Endodermal cell (in vitro differentiated cells): ENCODE results near the gene REN. TPM values are rescaled to one million over a fixed set of nuclear protein-coding genes. Genes with fewer than 3 reads are reported as not detected.

Experiments used
- DNase-seq: peaks from one replicate; pipeline ENCODE4 v3.0.0-alpha.2; 2017
- H3K27ac ChIP-seq: 2 replicates; pipeline ENCODE4 v1.5.1; 2013; ENCODE audit warnings: mild to moderate bottlenecking, low read depth, low read length, moderate library complexity
- H3K27me3 ChIP-seq: 2 replicates; pipeline ENCODE4 v1.6.1; 2013; ENCODE audit warnings: mild to moderate bottlenecking, low read length, moderate library complexity; ENCODE audit not compliant: insufficient read depth, control insufficient read depth, poor library complexity, severe bottlenecking
- H3K36me3 ChIP-seq: 2 replicates; pipeline ENCODE4 v1.7.0; 2013; ENCODE audit warnings: mild to moderate bottlenecking, low read length, moderate library complexity; ENCODE audit not compliant: control insufficient read depth, insufficient read depth
- H3K4me1 ChIP-seq: one replicate; pipeline ENCODE4 v1.7.0; 2013; ENCODE audit warnings: low read length; ENCODE audit not compliant: control insufficient read depth, insufficient read depth
- H3K4me3 ChIP-seq: 2 replicates; pipeline ENCODE4 v1.5.1; 2013; ENCODE audit warnings: mild to moderate bottlenecking, low read length, moderate library complexity
- H3K9ac ChIP-seq: 2 replicates; pipeline ENCODE4 v1.6.1; 2013; ENCODE audit warnings: mild to moderate bottlenecking, low read length, moderate library complexity; ENCODE audit not compliant: poor library complexity, severe bottlenecking; ENCODE audit errors: extremely low read depth
- H3K9me3 ChIP-seq: 2 replicates; pipeline ENCODE4 v1.6.1; 2013; ENCODE audit warnings: mild to moderate bottlenecking, low read length, moderate library complexity; ENCODE audit not compliant: control insufficient read depth
- H3K27ac Mint-ChIP-seq: 2 replicates; pipeline ENCODE4 v1.8.0; 2020; ENCODE audit warnings: mixed read lengths
- H3K27me3 Mint-ChIP-seq: 2 replicates; pipeline ENCODE4 v1.8.0; 2021; ENCODE audit warnings: mild to moderate bottlenecking, mixed read lengths; ENCODE audit not compliant: insufficient read depth
- H3K36me3 Mint-ChIP-seq: 2 replicates; pipeline ENCODE4 v1.8.0; 2020; ENCODE audit warnings: low read depth, mixed read lengths
- H3K4me1 Mint-ChIP-seq: 2 replicates; pipeline ENCODE4 v1.8.0; 2020; ENCODE audit warnings: mixed read lengths
- H3K4me3 Mint-ChIP-seq: 2 replicates; pipeline ENCODE4 v1.8.0; 2020; ENCODE audit warnings: mild to moderate bottlenecking, moderate library complexity, mixed read lengths
- H3K9me3 Mint-ChIP-seq: 2 replicates; pipeline ENCODE4 v1.8.0; 2020; ENCODE audit warnings: mild to moderate bottlenecking, mixed read lengths
- CTCF ChIP-seq: fragments of 200-600 bp; sonication (generic); conservative IDR thresholded peaks from 2 replicates; pipeline ENCODE4 v1.5.0; 2021; ENCODE audit warnings: antibody characterized with exemption, mild to moderate bottlenecking
- WGBS, 2 experiments: methylation state at CpG; one replicate each; pipeline versions ENCODE4 v1.1.5 to v1.1.7; 2013; ENCODE audit warnings: missing lambda C conversion rate in 2 of 2, mixed read lengths in 1 of 2; ENCODE audit not compliant: insufficient coverage in 1 of 2, insufficient read length in 1 of 2; 5-methylcytosine and 5-hydroxymethylcytosine counted together
- total RNA-seq, 2 donors: library from RNA; stranded (reverse); fragmentation: NEBNext Ultra II Directional in 1 of 2; extraction: Animal tissue kit (Norgen Biotek cat#: 25700) in 1 of 2; gene quantifications; 2 replicates in 1 of 2; 3 replicates in 1 of 2; pipeline ENCODE4 v1.2.1, GENCODE V29; 2021

Gene REN
- total RNA-seq, 2 donors from 2014 or later: not detected

- no peak overlapping the region for H3K27ac ChIP-seq
- Mint-ChIP-seq H3K4me1 (peaks cover 8% of the 10 kb centered on the region), H3K27ac (no peak overlapping the region), H3K27me3 (peaks cover 11% of the 10 kb centered on the region), H3K36me3 (no peaks in the 10 kb centered on the region), H3K4me3 (no peak overlapping the region), H3K9me3 (no peaks in the 10 kb centered on the region)
- WGBS, 2 experiments: 93% methylated on average over 4 of the region's 4 CpGs
- no peak for TF ChIP-seq CTCF
- no peaks in the 10 kb centered on the region for H3K4me1 ChIP-seq
- DNase-seq: no peak
- no peaks in the 10 kb centered on the region for H3K36me3 ChIP-seq
- H3K9me3 ChIP-seq: no peaks in the 10 kb centered on the region
- H3K27me3 ChIP-seq: peaks cover 16% of the 10 kb centered on the region
- H3K4me3 ChIP-seq: no peak overlapping the region
- no peak overlapping the region for H3K9ac ChIP-seq
Measured at GRCh38 chr1:204202481-204202880, 36.3 kb upstream of the REN start.

GRCh38 chr1:204201348-204202040 lies 35.4 kb upstream of the REN start:
- H3K9me3 ChIP-seq: no peaks in the 10 kb centered on the region
- Mint-ChIP-seq H3K4me1 (peaks cover 10% of the 10 kb centered on the region), H3K4me3 (no peak overlapping the region), H3K27ac (no peak overlapping the region), H3K9me3 (no peaks in the 10 kb centered on the region), H3K27me3 (peaks cover 13% of the 10 kb centered on the region), H3K36me3 (no peaks in the 10 kb centered on the region)
- H3K36me3 ChIP-seq: no peaks in the 10 kb centered on the region
- 92 to 98% methylated on average over 8 to 12 of the region's 12 CpGs for WGBS, 2 experiments
- H3K27me3 ChIP-seq: peaks cover 16% of the 10 kb centered on the region
- no peak overlapping the region for H3K4me3 ChIP-seq
- H3K9ac ChIP-seq: no peak overlapping the region
- TF ChIP-seq CTCF: no peak
- no peak overlapping the region for H3K27ac ChIP-seq
- no peaks in the 10 kb centered on the region for H3K4me1 ChIP-seq
- no peak for DNase-seq

GRCh38 chr1:204199579-204199978 lies 33.4 kb upstream of the REN start:
- no peaks in the 10 kb centered on the region for H3K4me1 ChIP-seq
- WGBS, 2 experiments: 93 to 94% methylated on average over 4 to 9 of the region's 9 CpGs
- no peaks in the 10 kb centered on the region for H3K27me3 ChIP-seq
- Mint-ChIP-seq H3K9me3 (no peaks in the 10 kb centered on the region), H3K4me3 (no peak overlapping the region), H3K4me1 (peaks cover 15% of the 10 kb centered on the region), H3K27me3 (peaks cover 15% of the 10 kb centered on the region), H3K36me3 (no peaks in the 10 kb centered on the region), H3K27ac (no peak overlapping the region)
- no peak for TF ChIP-seq CTCF
- no peaks in the 10 kb centered on the region for H3K9me3 ChIP-seq
- no peak for DNase-seq
- no peak overlapping the region for H3K4me3 ChIP-seq
- no peaks in the 10 kb centered on the region for H3K36me3 ChIP-seq
- H3K27ac ChIP-seq: no peak overlapping the region
- no peak overlapping the region for H3K9ac ChIP-seq
